OCI-M2 (cell line): ENCODE results near the gene EXOSC1.
"Not testable (repeated sequence)": the region's sequence is repeated elsewhere in the genome, so short reads cannot be mapped to it uniquely, and the experiment has no call there.

ENCODE experiments used
- DNase-seq: peaks from one replicate; lab custom pipeline; 2025; ENCODE audit not compliant: unreplicated experiment; lab: John Stamatoyannopoulos, UW

Gene EXOSC1

GRCh38 chr10:97459933-97460332, 14.1 kb upstream of the EXOSC1 start:
- DNase-seq = no peak

GRCh38 chr10:97459111-97459510, 13.3 kb upstream of the EXOSC1 start:
- DNase-seq = no peak

- no peak for DNase-seq
Measured at GRCh38 chr10:97456686-97457065, 10.9 kb upstream of the EXOSC1 start.

GRCh38 chr10:97456034-97456685, 10.4 kb upstream of the EXOSC1 start:
- no peak for DNase-seq

GRCh38 chr10:97454330-97455036, 8.7 kb upstream of the EXOSC1 start:
- no peak for DNase-seq

- DNase-seq = no peak
Measured at GRCh38 chr10:97452352-97452751, 6.5 kb upstream of the EXOSC1 start.

- no peak for DNase-seq
Measured at GRCh38 chr10:97451605-97452004, 5.8 kb upstream of the EXOSC1 start.

- no peak for DNase-seq
Measured at GRCh38 chr10:97450828-97451227, 5.0 kb upstream of the EXOSC1 start.

GRCh38 chr10:97445357-97445721, 467 bp downstream of the EXOSC1 start:
- DNase-seq = no peak

- no peak for DNase-seq
Measured at GRCh38 chr10:97444212-97444611, 1.6 kb downstream of the EXOSC1 start.

- no peak for DNase-seq
Measured at GRCh38 chr10:97442277-97442676, 3.5 kb downstream of the EXOSC1 start.

GRCh38 chr10:97435211-97435610, 10.6 kb downstream of the EXOSC1 start:
- DNase-seq = no peak

- no peak for DNase-seq
Measured at GRCh38 chr10:97434557-97434956, 11.2 kb downstream of the EXOSC1 start.

- DNase-seq = no peak
Measured at GRCh38 chr10:97434055-97434454, 11.8 kb downstream of the EXOSC1 start.

- DNase-seq = no peak
Measured at GRCh38 chr10:97428572-97428981, 17.2 kb downstream of the EXOSC1 start.

GRCh38 chr10:97427571-97428179, 18.1 kb downstream of the EXOSC1 start:
- no peak for DNase-seq

GRCh38 chr10:97426776-97427570, 18.8 kb downstream of the EXOSC1 start:
- DNase-seq = no peak

- peak; percentile 93 for DNase-seq
Measured at GRCh38 chr10:97425964-97426775, 19.6 kb downstream of the EXOSC1 start, which contains the start of gene PGAM1. TSS of gene PGAM1 (plus strand) at chr10:97426191. CDS start at chr10:97426308, 117 bp downstream.

- not testable (repeated sequence) for DNase-seq
Measured at GRCh38 chr10:97423757-97424098, 22.1 kb downstream of the EXOSC1 start.

GRCh38 chr10:97416565-97416964, 29.2 kb downstream of the EXOSC1 start:
- no peak for DNase-seq

- DNase-seq = no peak
Measured at GRCh38 chr10:97412891-97413304, 32.9 kb downstream of the EXOSC1 start.
